ENCODE data around the gene SARDH.

The SARDH gene, protein sequence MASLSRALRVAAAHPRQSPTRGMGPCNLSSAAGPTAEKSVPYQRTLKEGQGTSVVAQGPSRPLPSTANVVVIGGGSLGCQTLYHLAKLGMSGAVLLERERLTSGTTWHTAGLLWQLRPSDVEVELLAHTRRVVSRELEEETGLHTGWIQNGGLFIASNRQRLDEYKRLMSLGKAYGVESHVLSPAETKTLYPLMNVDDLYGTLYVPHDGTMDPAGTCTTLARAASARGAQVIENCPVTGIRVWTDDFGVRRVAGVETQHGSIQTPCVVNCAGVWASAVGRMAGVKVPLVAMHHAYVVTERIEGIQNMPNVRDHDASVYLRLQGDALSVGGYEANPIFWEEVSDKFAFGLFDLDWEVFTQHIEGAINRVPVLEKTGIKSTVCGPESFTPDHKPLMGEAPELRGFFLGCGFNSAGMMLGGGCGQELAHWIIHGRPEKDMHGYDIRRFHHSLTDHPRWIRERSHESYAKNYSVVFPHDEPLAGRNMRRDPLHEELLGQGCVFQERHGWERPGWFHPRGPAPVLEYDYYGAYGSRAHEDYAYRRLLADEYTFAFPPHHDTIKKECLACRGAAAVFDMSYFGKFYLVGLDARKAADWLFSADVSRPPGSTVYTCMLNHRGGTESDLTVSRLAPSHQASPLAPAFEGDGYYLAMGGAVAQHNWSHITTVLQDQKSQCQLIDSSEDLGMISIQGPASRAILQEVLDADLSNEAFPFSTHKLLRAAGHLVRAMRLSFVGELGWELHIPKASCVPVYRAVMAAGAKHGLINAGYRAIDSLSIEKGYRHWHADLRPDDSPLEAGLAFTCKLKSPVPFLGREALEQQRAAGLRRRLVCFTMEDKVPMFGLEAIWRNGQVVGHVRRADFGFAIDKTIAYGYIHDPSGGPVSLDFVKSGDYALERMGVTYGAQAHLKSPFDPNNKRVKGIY

DNA sequence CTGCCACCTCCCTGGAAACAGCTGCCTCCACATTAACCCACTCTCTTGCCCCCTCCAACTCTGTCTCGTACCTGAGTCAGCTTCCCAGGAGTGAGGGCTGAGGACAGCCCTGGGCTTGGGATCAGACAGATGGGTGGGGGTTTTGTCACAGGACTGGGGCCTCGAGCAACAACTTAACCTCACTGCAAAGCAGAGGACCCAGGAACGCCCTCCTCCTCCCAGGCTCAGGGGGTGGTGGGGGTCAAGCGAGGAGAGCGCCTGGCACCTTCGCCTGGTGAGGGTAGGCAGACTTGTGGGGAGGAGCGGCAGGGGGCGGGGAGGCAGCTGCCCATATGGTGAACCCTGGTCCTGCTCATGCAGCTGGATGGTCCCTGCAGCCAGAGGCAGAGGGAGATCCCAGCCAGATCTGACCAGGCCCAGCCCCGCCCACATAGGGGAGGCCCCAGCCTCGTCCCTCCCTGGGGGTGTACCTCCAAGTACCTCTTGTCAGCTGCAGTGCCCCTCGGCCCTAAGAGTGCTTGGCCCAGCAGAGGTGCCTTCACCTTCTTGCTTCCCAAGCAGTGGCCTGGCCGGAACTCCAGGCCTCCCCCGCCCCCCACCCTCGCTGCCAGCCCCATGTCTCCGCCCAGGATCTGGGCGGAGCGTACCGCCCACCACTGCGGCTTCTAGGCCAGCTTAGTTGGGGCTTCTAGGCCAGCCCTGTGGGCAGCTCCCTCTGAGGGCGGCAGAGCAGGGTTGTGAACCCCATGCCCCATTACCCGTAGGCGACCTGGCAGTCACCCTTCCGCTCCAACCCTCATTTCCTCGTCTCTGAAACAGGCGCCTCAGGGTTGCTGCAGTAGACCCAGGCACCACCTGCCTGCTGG lies at the start of gene SARDH:
Gene SARDH (minus strand): TSS at position 579 of the 866 bp plus-strand sequence. CDS start 4,179 bp downstream, outside the sequence.
- peak; percentile 44 for DNase-seq (ENCODE audit: low read depth)

DNA sequence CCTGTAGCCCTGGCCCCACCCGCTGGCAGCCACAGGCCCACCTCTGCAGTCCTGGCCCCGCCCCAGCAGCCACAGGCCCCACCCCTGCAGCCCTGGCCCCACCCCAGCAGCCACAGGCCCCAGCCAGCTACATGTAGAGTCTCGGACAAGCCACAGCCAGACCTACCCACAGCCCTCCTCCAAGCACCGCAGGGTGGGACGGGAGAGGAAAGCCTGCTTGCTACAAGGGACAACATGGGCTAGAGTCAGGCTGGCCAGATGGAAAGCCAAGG lies 49.5 kb upstream of the SARDH start:
- DNase-seq (ENCODE audit: low read depth) = peak; percentile 32

DNA sequence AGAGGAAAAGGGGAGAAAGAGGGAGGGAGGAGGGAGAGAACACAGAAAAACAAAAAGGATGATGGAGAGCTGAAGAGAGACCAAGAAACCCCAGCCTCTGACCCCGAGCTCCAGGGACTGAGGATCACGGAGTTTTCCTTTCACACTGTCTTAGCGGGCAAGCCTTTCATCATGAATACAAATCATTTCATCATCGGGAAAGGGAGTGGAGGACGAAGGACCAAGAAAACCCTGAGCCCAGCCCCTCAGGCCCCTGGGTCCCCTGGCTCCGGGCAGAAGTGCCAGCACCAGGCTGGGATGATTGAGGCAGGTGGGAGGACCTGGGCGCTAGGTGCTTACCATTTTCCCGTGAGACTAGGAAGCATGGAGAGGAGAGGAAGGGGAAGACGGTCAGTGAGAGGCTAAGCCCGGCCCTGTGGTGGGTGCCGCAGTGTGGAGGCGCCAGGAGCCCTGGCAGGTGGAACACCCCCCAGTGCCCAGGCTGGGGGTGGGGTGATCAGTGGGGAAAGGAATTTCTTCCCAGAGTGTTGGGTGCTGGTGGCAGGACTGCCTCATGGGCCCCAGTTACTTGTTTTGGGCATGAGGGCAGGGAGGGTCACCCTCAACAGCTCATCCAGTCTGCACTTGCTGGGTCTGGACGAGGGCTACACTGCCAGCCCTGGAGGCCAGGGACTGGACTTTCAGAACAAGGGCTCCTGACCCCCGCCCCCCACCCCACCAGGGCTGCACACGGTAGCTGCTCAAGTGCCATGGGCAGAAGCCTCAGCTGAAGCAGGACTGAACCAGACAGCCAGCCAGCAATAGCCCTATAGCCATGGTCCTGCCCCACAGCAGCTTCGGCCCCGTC lies 49.0 kb upstream of the SARDH start:
- no peak for DNase-seq (ENCODE audit: low read depth)

GRCh38 chr9:133786371-133786753 lies 48.2 kb upstream of the SARDH start:
- no peak for DNase-seq (ENCODE audit: low read depth)

DNA sequence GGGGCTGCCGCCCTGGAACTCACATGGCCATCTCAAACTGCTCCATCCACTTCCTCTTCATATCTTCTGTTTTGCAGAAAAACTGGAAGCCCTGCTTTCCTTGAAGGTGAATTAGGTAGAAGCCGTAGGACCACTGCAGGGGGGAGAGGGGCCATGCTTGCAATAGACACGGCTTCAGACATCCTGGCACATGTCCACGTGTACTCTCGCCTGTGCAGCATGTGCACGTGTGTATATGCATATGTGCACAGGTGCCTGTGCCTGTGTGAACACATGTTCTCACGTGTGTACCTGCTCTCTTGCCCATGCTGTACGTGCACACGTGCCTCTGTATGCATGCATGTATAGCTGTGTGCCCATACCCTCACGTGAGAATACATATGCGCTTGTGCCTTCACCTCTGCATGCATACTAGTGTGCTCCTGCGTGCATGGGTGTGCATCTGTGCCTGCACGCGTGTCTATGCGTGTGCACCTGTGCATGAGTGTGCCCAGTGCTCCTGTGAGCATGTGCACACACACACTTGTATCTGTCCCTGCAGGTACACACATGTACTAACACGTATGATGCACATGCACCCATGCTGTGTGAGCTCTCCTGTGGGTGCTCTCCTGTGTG lies 47.7 kb upstream of the SARDH start:
- DNase-seq (ENCODE audit: low read depth) = no peak

GRCh38 chr9:133784731-133785561 lies 46.8 kb upstream of the SARDH start:
- no peak for DNase-seq (ENCODE audit: low read depth)

GRCh38 chr9:133783331-133783731 lies 45.2 kb upstream of the SARDH start:
- no peak for DNase-seq (ENCODE audit: low read depth)

DNA sequence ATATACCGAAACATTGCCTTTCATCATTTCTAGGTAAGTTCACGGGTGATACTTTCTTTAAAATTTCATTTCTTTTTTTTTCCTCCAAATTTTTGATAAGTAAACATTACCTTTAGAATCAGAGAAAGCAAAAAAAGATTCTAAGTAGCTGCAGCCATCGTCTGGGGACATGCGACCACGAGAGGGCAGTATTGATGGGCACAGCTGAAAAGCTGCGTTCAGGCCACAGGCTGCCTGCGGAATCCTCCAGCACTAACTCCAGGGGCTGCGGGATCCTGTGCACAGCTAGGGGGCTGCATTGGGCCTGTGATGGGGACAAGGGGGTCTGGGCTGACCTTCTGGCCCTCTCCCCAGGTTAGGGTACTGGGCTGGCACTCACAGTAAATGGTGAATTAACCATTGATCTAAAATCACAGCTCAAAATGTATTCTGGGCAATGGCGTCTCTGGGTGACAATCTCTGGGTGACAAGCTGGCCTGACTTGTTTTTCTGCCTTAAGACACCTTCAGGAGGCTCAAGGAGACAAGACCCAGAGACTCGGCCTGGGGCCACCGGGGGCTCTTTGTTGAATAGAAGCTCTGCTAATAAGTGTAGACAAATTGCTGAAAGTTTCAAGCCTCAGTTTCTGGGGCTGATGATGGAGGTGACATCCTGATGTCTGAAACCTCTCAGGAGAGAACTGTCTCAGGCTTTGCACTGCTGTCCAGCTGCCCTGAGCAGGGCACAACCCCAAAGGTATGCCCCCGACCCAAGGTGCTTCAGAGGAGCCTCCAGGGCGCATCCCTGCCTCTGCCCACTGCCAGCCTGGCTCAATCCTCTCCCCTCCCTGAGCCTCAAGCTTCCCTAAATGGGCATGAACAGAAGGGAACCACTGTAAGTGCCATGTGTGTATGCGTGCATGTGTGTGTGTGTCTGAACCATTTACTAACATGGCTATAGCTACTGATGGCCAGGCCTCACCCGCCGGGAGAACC lies 44.3 kb upstream of the SARDH start:
- DNase-seq (ENCODE audit: low read depth) = peak; percentile 53

DNA sequence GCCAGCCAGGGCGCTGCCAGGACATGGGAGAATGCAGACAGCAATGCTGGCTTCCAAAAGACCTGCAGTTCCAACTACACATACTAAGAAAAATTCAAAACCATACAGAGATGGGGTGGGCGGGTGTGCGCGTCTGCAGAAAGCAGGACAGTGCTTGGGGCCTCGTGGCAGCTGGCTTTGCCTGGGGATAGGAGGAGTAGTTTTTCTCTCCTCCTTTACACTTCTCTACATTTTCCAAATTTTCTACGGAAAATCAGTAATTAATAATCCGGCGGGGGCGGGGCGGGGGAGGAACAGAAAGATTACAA lies 43.6 kb upstream of the SARDH start:
- no peak for DNase-seq (ENCODE audit: low read depth)

GRCh38 chr9:133780962-133781827 lies 43.0 kb upstream of the SARDH start:
- no peak for DNase-seq (ENCODE audit: low read depth)

GRCh38 chr9:133780404-133780945 lies 42.3 kb upstream of the SARDH start:
- no peak for DNase-seq (ENCODE audit: low read depth)

DNA sequence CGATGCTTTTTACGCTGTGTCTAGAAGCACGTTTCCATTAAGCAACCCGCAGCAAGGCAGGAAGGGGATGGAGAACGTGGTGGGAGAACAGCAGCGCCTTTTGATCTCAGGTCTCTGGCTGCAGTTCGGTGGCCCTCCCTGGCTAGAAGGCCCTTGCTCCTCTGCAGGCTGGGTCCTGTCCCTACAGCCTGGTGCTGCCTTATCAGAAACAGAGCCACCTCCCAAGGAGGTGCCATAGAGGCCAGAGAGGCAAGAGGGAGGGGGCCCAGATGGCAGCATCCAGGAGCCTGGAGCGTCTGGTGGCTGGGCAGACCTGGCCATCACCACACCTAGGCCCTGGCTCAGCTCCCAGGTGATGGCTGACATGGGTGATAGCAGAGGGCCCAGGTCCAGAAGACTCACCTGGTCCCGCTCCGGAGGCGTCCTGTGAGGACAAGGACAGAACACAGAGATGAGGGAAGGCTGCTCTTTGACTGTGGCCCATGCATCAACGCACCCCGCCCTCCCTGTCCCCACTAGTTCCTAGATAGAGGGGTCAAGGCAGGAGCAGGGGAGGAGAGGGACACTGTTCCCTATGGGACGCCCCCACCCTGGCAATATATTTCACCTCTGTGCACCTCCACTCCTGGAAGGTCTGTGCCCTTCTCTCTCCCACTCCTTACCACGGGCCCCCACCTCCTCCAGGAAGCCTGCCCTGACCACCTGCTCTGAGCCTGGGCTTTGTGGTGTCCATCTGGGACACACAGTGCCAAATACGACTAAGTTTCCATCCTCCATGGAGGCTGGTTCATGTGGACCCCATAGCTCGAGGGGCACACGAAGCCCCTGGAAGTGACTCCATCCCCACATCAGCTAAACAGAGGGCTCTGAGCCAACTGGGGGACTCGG lies 41.6 kb upstream of the SARDH start:
- no peak for DNase-seq (ENCODE audit: low read depth)

- no peak for DNase-seq (ENCODE audit: low read depth)
Observed at GRCh38 chr9:133779081-133779480, 40.9 kb upstream of the SARDH start.

- DNase-seq (ENCODE audit: low read depth) = no peak
Observed at GRCh38 chr9:133778336-133779013, 40.3 kb upstream of the SARDH start.

DNA sequence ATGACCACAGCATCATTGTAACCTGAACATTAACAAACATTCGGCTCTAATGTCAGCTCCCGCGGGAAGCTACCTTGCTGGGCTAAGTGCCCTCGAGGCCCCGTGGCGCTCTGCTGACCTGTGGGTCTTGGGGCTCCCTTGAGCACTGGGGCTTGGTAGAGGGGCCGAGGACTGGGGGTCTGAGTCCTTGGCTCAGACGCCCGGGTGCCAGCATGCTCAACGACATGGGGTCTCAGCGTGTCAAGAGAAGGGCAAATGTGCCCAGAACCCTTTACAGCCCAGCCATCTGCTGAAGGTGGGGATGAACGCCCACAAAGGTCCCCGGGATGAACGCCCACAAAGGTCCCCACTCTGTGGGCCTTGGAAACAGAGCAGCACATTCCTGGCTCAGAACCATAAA lies 39.7 kb upstream of the SARDH start:
- DNase-seq (ENCODE audit: low read depth) = no peak

All from amniotic epithelial cell (primary cell).